ENCODE measurements around the gene AKT3.

- TF ChIP-seq, protein P1, sequence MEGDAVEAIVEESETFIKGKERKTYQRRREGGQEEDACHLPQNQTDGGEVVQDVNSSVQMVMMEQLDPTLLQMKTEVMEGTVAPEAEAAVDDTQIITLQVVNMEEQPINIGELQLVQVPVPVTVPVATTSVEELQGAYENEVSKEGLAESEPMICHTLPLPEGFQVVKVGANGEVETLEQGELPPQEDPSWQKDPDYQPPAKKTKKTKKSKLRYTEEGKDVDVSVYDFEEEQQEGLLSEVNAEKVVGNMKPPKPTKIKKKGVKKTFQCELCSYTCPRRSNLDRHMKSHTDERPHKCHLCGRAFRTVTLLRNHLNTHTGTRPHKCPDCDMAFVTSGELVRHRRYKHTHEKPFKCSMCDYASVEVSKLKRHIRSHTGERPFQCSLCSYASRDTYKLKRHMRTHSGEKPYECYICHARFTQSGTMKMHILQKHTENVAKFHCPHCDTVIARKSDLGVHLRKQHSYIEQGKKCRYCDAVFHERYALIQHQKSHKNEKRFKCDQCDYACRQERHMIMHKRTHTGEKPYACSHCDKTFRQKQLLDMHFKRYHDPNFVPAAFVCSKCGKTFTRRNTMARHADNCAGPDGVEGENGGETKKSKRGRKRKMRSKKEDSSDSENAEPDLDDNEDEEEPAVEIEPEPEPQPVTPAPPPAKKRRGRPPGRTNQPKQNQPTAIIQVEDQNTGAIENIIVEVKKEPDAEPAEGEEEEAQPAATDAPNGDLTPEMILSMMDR (IDR thresholded peaks at IDR 0.05) = no peak
- no peak for TF ChIP-seq POLR2AphosphoS5 (IDR thresholded peaks at IDR 0.05)
Observed at GRCh38 chr1:243712242-243712641, 137.8 kb downstream of the AKT3 start.

Data from sigmoid colon (tissue), 4 donors.